ENCODE data around the gene RIBC2.
"Not testable (repeated sequence)": the region's sequence is repeated elsewhere in the genome, so short reads cannot be mapped to it uniquely, and the experiment has no call there.

Gene RIBC2

GRCh38 chr22:45450921-45451651 is 37.6 kb downstream of the RIBC2 start:
- no peak for DNase-seq

GRCh38 chr22:45451972-45452371 is 38.5 kb downstream of the RIBC2 start:
- no peak for DNase-seq

GRCh38 chr22:45452565-45453379 is 39.3 kb downstream of the RIBC2 start:
- no peak for DNase-seq

- no peak for DNase-seq
Measured at GRCh38 chr22:45453764-45454163, 40.3 kb downstream of the RIBC2 start.

GRCh38 chr22:45454275-45454674 is 40.8 kb downstream of the RIBC2 start:
- DNase-seq = no peak

GRCh38 chr22:45455212-45455611 is 41.7 kb downstream of the RIBC2 start:
- DNase-seq = no peak

- no peak for DNase-seq
Measured at GRCh38 chr22:45455621-45456020, 42.1 kb downstream of the RIBC2 start.

- no peak for DNase-seq
Measured at GRCh38 chr22:45456811-45457210, 43.3 kb downstream of the RIBC2 start.

- no peak for DNase-seq
Measured at GRCh38 chr22:45458532-45458931, 45.0 kb downstream of the RIBC2 start.

- no peak for DNase-seq
Measured at GRCh38 chr22:45459235-45459634, 45.7 kb downstream of the RIBC2 start.

GRCh38 chr22:45460288-45461109 is 47.0 kb downstream of the RIBC2 start:
- no peak for DNase-seq

GRCh38 chr22:45462034-45462655 is 48.7 kb downstream of the RIBC2 start:
- DNase-seq = peak; percentile 25

GRCh38 chr22:45463691-45464090 is 50.2 kb downstream of the RIBC2 start:
- DNase-seq = not testable (repeated sequence)

GRCh38 chr22:45465633-45466032 is 52.1 kb downstream of the RIBC2 start:
- DNase-seq = no peak

GRCh38 chr22:45468872-45469271 is 55.4 kb downstream of the RIBC2 start:
- DNase-seq = no peak

GRCh38 chr22:45469281-45470073 is 56.0 kb downstream of the RIBC2 start:
- DNase-seq = peak; percentile 27

- no peak for DNase-seq
Measured at GRCh38 chr22:45470871-45471270, 57.4 kb downstream of the RIBC2 start.

GRCh38 chr22:45472426-45472825 is 58.9 kb downstream of the RIBC2 start:
- no peak for DNase-seq

- DNase-seq = no peak
Measured at GRCh38 chr22:45473626-45474237, 60.2 kb downstream of the RIBC2 start.

- DNase-seq = peak; percentile 96
Measured at GRCh38 chr22:45475063-45475747, 61.7 kb downstream of the RIBC2 start.

All from NCI-H2171 (cell line).